ENCODE data around the gene RPUSD1. TPM values are rescaled to one million over a fixed set of nuclear protein-coding genes. Genes with fewer than 3 reads are reported as not detected.

The RPUSD1 gene
- total RNA-seq, 1 experiment from 2014 or later: 48.6 TPM

DNA sequence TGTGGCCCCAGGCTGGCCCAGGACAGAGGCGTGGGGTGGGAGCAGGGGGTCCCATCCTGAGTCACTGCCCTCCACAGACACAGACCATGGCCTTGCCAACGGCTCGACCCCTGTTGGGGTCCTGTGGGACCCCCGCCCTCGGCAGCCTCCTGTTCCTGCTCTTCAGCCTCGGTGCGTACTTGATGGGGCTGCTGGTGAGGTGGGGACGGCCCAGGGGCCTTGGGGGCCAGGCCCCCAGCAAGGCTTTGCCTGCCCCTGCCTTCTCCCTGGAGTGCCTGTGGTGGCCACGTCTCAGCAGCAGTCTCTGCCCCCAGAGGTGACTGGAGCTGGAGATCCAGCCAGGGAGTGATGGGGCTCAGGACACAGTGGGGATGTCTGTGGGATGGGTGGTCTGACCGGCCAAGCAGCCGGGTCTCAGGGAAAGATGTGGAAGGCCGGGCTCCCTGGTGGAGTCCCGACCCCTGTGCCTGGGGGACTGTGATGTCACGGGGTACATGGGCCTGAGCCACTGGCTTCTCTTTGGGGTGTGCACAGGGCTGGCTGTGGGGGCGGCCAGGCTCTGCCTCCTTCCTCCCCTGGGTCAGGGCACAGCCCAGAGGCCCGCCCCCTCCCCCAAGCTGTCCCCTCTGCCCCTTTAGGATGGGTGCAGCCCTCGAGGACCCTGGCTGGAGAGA is 25.4 kb downstream of the RPUSD1 start:
- H2AK5ac ChIP-seq (ENCODE audit: insufficient read length, low read length): no peak overlapping the region
- no peak overlapping the region for H4K91ac ChIP-seq (ENCODE audit: insufficient read length, low read depth, low read length)
- H2AFZ ChIP-seq (ENCODE audit: low read length): no peak overlapping the region
- no peak overlapping the region for H3K9ac ChIP-seq (ENCODE audit: extremely low read depth, insufficient read length, low read length)
- H2BK15ac ChIP-seq (ENCODE audit: low read depth, low read length): no peak overlapping the region
- no peaks in the 10 kb centered on the region for H3K27me3 ChIP-seq (ENCODE audit: insufficient read depth, low read length)
- H4K5ac ChIP-seq (ENCODE audit: insufficient read length, low read depth, low read length): no peak overlapping the region
- Mint-ChIP-seq H3K4me1 (peaks cover 2 to 7% of the 10 kb centered on the region in 2 experiments; a peak in 3 of 4 replicates), H3K9me3 (no peaks in the 10 kb centered on the region), H3K4me3 (no peak overlapping the region), H3K27ac (no peak overlapping the region), H3K36me3 (ENCODE audit: insufficient read depth in 1 of 3, low read depth in 3 of 3) (no peaks in the 10 kb centered on the region), H3K27me3 (ENCODE audit: low read depth) (peaks cover 12% of the 10 kb centered on the region)
- H3K79me2 ChIP-seq (ENCODE audit: insufficient read depth, low read length): no peaks in the 10 kb centered on the region
- no peaks in the 10 kb centered on the region for H4K20me1 ChIP-seq (ENCODE audit: control insufficient read depth, insufficient read depth, insufficient read length)
- no peak overlapping the region for H2BK12ac ChIP-seq (ENCODE audit: insufficient read length, low read depth, low read length)
- H3K14ac ChIP-seq (ENCODE audit: insufficient read depth, low read length): no peak overlapping the region
- H2BK120ac ChIP-seq (ENCODE audit: low read depth, low read length, poor library complexity, severe bottlenecking): no peak overlapping the region
- H3K79me1 ChIP-seq (ENCODE audit: insufficient read depth, low read depth, low read length, poor library complexity, severe bottlenecking): no peaks in the 10 kb centered on the region
- H2BK20ac ChIP-seq (ENCODE audit: low read depth, low read length, poor library complexity, severe bottlenecking): no peak overlapping the region
- no peak for DNase-seq
- no peak overlapping the region for H3K27ac ChIP-seq (ENCODE audit: insufficient read length, low read depth, low read length)
- no peaks in the 10 kb centered on the region for H3K23me2 ChIP-seq (ENCODE audit: insufficient read length, low read depth, low read length, poor library complexity, severe bottlenecking)
- no peak overlapping the region for H3K18ac ChIP-seq (ENCODE audit: insufficient read length, low read depth, low read length)
- no peak overlapping the region for H4K8ac ChIP-seq (replicated peaks; ENCODE audit: insufficient read length, low read depth, low read length)
- WGBS (ENCODE audit: extremely low coverage, insufficient read length, low lambda C conversion rate): no CpG with 5 or more reads among the region's 17 CpGs
- H3K4me1 ChIP-seq (ENCODE audit: insufficient read depth, low read length): no peaks in the 10 kb centered on the region
- TF ChIP-seq, protein P1, sequence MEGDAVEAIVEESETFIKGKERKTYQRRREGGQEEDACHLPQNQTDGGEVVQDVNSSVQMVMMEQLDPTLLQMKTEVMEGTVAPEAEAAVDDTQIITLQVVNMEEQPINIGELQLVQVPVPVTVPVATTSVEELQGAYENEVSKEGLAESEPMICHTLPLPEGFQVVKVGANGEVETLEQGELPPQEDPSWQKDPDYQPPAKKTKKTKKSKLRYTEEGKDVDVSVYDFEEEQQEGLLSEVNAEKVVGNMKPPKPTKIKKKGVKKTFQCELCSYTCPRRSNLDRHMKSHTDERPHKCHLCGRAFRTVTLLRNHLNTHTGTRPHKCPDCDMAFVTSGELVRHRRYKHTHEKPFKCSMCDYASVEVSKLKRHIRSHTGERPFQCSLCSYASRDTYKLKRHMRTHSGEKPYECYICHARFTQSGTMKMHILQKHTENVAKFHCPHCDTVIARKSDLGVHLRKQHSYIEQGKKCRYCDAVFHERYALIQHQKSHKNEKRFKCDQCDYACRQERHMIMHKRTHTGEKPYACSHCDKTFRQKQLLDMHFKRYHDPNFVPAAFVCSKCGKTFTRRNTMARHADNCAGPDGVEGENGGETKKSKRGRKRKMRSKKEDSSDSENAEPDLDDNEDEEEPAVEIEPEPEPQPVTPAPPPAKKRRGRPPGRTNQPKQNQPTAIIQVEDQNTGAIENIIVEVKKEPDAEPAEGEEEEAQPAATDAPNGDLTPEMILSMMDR (conservative IDR thresholded peaks at IDR 0.05): no peak
- H3T11ph ChIP-seq (ENCODE audit: low read length): no peak overlapping the region
- no peak overlapping the region for H2BK5ac ChIP-seq (ENCODE audit: insufficient read length, low read length)
- H3K56ac ChIP-seq (ENCODE audit: insufficient read length, low read depth, low read length): no peak overlapping the region
- H3K9me3 ChIP-seq (ENCODE audit: control insufficient read depth, low read depth, low read length): no peaks in the 10 kb centered on the region
- H3K4me2 ChIP-seq (ENCODE audit: insufficient read depth, insufficient read length, low read length): no peak overlapping the region
- no peak overlapping the region for H3K4ac ChIP-seq (ENCODE audit: low read depth, low read length)
- no peak overlapping the region for H3K23ac ChIP-seq (ENCODE audit: insufficient read length, low read depth, low read length)

All from H9 (cell line).